ENCODE results near the gene SPINK13. TPM values are rescaled to one million over a fixed set of nuclear protein-coding genes. Genes with fewer than 3 reads are reported as not detected.
"Not testable (repeated sequence)": the region's sequence is repeated elsewhere in the genome, so short reads cannot be mapped to it uniquely, and the experiment has no call there.

The SPINK13 gene
- total RNA-seq, 4 donors from 2014 or later: not detected

DNA sequence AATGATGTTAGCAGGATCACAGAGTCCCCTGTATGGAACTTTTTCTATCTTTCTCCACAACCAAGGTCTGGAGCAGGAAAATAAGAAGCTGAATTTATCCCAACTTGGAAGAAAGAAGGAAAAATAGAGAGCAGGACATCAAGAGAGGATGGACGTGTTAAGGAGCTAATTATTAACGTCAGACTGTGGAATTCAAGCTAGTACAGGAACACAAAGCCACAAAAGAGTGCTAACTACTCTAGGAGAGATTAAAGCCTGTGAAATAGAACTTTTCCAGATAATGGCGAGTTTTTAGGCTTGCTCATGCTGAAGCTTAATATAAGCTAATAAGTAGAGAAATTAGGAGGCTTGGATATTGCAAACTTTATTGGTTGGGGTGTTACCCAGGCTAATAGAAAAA, 632 bp upstream of the SPINK13 start:
- intact Hi-C loops (cut with DNase I; ENCODE audit: low total_unique reads): no loop called here
- DNase-seq (ENCODE audit: low spot score in 2 of 2): no peak
- 52 to 56% methylated on average over 3 of the region's 3 CpGs for WGBS, 2 donors
- no peak overlapping the region for H3K4me3 ChIP-seq (ENCODE audit: low read depth, poor library complexity, severe bottlenecking)
- TF ChIP-seq, protein P1, sequence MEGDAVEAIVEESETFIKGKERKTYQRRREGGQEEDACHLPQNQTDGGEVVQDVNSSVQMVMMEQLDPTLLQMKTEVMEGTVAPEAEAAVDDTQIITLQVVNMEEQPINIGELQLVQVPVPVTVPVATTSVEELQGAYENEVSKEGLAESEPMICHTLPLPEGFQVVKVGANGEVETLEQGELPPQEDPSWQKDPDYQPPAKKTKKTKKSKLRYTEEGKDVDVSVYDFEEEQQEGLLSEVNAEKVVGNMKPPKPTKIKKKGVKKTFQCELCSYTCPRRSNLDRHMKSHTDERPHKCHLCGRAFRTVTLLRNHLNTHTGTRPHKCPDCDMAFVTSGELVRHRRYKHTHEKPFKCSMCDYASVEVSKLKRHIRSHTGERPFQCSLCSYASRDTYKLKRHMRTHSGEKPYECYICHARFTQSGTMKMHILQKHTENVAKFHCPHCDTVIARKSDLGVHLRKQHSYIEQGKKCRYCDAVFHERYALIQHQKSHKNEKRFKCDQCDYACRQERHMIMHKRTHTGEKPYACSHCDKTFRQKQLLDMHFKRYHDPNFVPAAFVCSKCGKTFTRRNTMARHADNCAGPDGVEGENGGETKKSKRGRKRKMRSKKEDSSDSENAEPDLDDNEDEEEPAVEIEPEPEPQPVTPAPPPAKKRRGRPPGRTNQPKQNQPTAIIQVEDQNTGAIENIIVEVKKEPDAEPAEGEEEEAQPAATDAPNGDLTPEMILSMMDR (IDR thresholded peaks at IDR 0.05): no peak
- no peak for TF ChIP-seq POLR2A (IDR thresholded peaks at IDR 0.05)

GRCh38 chr5:148275129-148275528, 6.5 kb downstream of the SPINK13 start:
- not testable (repeated sequence) for DNase-seq (ENCODE audit: low spot score in 2 of 2)
- WGBS, 2 donors: 92 to 95% methylated on average over 2 of the region's 2 CpGs

GRCh38 chr5:148280893-148281292, 12.3 kb downstream of the SPINK13 start:
- WGBS, 2 donors: 33 to 48% methylated on average over 5 of the region's 5 CpGs
- DNase-seq (ENCODE audit: low spot score in 2 of 2); intact Hi-C loops (cut with DNase I; ENCODE audit: low total_unique reads); H3K4me3 ChIP-seq (ENCODE audit: low read depth, poor library complexity, severe bottlenecking): not testable (repeated sequence)

More at GRCh38 chr5:148275129-148275528, 6.5 kb downstream of the SPINK13 start:
- intact Hi-C loops (cut with DNase I; ENCODE audit: low total_unique reads); H3K4me3 ChIP-seq (ENCODE audit: low read depth, poor library complexity, severe bottlenecking): not testable (repeated sequence)

DNA sequence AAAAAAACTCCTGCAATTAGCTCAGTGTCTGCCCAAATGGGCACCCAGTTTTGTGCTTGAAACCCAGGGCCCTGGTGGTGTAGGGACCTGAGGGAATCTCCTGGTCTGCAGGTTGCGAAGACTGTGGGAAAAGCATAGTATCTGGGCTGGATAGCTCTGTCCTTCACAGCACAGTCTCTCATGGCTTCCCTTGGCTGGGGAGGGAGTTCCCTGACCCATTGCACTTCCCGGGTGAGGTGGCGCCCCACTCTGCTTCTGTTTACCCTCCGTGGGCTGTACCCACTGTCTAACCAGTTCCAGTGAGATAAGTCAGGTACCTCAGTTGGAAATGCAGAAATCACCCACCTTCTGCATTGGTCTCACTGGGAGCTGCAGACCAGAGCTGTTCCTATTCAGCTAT, 12.7 kb downstream of the SPINK13 start:
- H3K4me3 ChIP-seq (ENCODE audit: low read depth, poor library complexity, severe bottlenecking); intact Hi-C loops (cut with DNase I; ENCODE audit: low total_unique reads); DNase-seq (ENCODE audit: low spot score in 2 of 2): not testable (repeated sequence)
- 90 to 97% methylated on average over 4 of the region's 4 CpGs for WGBS, 2 donors

- H3K4me3 ChIP-seq (ENCODE audit: low read depth, poor library complexity, severe bottlenecking): no peak overlapping the region
- intact Hi-C loops (cut with DNase I; ENCODE audit: low total_unique reads): no loop called here
- TF ChIP-seq POLR2A (IDR thresholded peaks at IDR 0.05): no peak
- TF ChIP-seq, protein P1 (IDR thresholded peaks at IDR 0.05): no peak
- no peak for DNase-seq (ENCODE audit: low spot score in 2 of 2)
- 68 to 72% methylated on average over 6 of the region's 6 CpGs for WGBS, 2 donors
Observed at GRCh38 chr5:148290271-148291195, 21.9 kb downstream of the SPINK13 start.

GRCh38 chr5:148297731-148298130, 29.1 kb downstream of the SPINK13 start:
- 67 to 68% methylated on average over 4 of the region's 4 CpGs for WGBS, 2 donors
- intact Hi-C loops (cut with DNase I; ENCODE audit: low total_unique reads): no loop called here
- no peak overlapping the region for H3K4me3 ChIP-seq (ENCODE audit: low read depth, poor library complexity, severe bottlenecking)
- no peak for TF ChIP-seq POLR2A (IDR thresholded peaks at IDR 0.05)
- TF ChIP-seq, protein P1 (IDR thresholded peaks at IDR 0.05): no peak
- no peak for DNase-seq (ENCODE audit: low spot score in 2 of 2)

- 70 to 88% methylated on average over 1 of the region's 1 CpG for WGBS, 2 donors
- no peak for DNase-seq (ENCODE audit: low spot score in 2 of 2)
- intact Hi-C loops (cut with DNase I; ENCODE audit: low total_unique reads): no loop called here
- no peak overlapping the region for H3K4me3 ChIP-seq (ENCODE audit: low read depth, poor library complexity, severe bottlenecking)
- TF ChIP-seq, protein P1 (IDR thresholded peaks at IDR 0.05): no peak
- no peak for TF ChIP-seq POLR2A (IDR thresholded peaks at IDR 0.05)
Observed at GRCh38 chr5:148306446-148306845, 37.9 kb downstream of the SPINK13 start.

Measured in lower leg skin (tissue), 4 donors.